HG03571 (cell line): ENCODE results near the gene CABLES2.

Source experiments
- ATAC-seq: cut with Tn5 transposase; IDR thresholded peaks from one replicate; pipeline ENCODE4 v1.9.1; 2021; ENCODE audit not compliant: unreplicated experiment

CABLES2 gene

GRCh38 chr20:62419759-62420158, 12.7 kb upstream of the CABLES2 start:
- ATAC-seq: no peak

- no peak for ATAC-seq
Observed at GRCh38 chr20:62418709-62419487, 11.8 kb upstream of the CABLES2 start.

GRCh38 chr20:62417981-62418708, 11.1 kb upstream of the CABLES2 start:
- no peak for ATAC-seq

GRCh38 chr20:62416651-62417637, 9.9 kb upstream of the CABLES2 start:
- no peak for ATAC-seq

GRCh38 chr20:62415354-62416111, 8.4 kb upstream of the CABLES2 start:
- no peak for ATAC-seq

- ATAC-seq: no peak
Observed at GRCh38 chr20:62413896-62414481, 6.9 kb upstream of the CABLES2 start.

GRCh38 chr20:62413025-62413570, 6.0 kb upstream of the CABLES2 start:
- no peak for ATAC-seq

GRCh38 chr20:62412194-62413024, 5.3 kb upstream of the CABLES2 start:
- no peak for ATAC-seq

GRCh38 chr20:62411479-62412193, 4.6 kb upstream of the CABLES2 start:
- no peak for ATAC-seq

GRCh38 chr20:62410746-62411478, 3.8 kb upstream of the CABLES2 start:
- ATAC-seq: no peak

- ATAC-seq: no peak
Observed at GRCh38 chr20:62409931-62410745, 3.1 kb upstream of the CABLES2 start.

- ATAC-seq: no peak
Observed at GRCh38 chr20:62409086-62409853, 2.2 kb upstream of the CABLES2 start.

GRCh38 chr20:62408640-62409039, 1.6 kb upstream of the CABLES2 start:
- no peak for ATAC-seq

GRCh38 chr20:62408055-62408454, 970 bp upstream of the CABLES2 start:
- ATAC-seq: no peak

- ATAC-seq: no peak
Observed at GRCh38 chr20:62406635-62407176, 379 bp downstream of the CABLES2 start.
